NCI-H146 treated with DMSO at 0.1 percent for 48 hours (cell line): ENCODE measurements around the gene TBL1Y.
"Not testable (repeated sequence)": the region's sequence is repeated elsewhere in the genome, so short reads cannot be mapped to it uniquely, and the experiment has no call there.

Experiments used
- DNase-seq: peaks from one replicate; lab custom pipeline; 2025; ENCODE audit not compliant: unreplicated experiment; lab: John Stamatoyannopoulos, UW

Gene TBL1Y

GRCh38 chrY:6910372-6911252 is at the start of gene TBL1Y:
TSS of gene TBL1Y (plus strand) at chrY:6910697. CDS start at chrY:7025085, 114,388 bp downstream.
- DNase-seq = no peak

DNA sequence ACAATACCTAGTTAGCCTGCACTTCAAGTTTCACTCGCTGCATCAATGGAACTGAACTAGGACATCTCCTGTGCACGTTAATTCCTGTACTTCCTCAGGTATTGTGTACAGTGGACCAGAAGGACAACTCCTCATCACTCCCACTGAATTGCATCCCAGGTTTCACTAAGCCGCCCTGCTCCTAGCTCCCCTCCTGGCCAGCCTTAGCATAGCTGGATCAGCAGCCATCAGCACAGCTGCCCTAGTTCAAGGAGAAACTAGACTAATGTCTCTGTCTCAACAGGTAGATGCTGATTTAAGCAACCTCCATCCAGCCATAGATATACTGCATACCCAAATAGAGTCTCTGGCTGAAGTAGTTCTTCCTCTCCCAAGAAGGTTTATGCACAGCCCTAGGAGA is 16.0 kb upstream of the TBL1Y start:
- DNase-seq = no peak

- DNase-seq = no peak
Observed at GRCh38 chrY:6895236-6895635, 15.3 kb upstream of the TBL1Y start.

GRCh38 chrY:6902116-6902515 is 8.4 kb upstream of the TBL1Y start:
- DNase-seq = not testable (repeated sequence)

DNA sequence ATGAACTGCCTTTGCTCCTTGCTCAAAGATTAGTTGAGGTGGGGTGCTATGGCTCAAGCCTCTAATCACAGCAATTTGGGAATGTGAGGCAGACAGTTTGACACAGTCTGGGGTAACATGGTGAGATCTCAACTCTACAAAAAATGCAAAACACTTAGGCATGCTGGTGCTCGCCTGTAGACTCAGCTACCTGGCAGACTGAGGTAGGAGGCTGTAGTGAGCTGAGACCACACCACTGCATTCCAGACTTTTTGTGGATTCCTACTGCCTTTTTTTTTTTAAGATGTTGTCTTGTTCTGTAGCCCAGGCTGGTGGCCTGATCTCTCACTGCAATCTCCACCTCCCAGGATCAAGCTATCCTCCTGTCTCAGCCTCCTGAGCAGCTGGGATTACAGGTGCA is 2.9 kb upstream of the TBL1Y start:
- DNase-seq = no peak

DNA sequence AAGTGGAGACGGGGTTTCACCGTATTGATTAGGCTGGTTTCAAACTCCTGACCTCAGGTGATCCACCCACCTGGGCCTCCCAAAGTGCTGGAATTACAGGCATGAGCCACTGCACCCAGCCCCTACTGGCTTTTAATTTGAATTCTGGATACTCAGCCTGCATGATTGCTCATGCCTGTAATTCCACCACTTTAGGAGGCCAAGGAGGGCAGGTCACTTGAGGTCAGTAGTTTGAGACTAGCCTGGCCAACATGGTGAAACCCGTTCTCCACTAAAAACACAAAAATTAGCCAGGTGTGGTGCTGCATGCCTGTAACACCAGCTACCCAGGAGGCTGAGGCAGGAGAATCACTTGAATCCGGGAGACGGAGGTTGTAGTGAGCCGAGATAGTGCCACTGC is 2.5 kb upstream of the TBL1Y start:
- not testable (repeated sequence) for DNase-seq

GRCh38 chrY:6909118-6909521 is 1.4 kb upstream of the TBL1Y start:
- no peak for DNase-seq

- DNase-seq = no peak
Observed at GRCh38 chrY:6909856-6910255, 641 bp upstream of the TBL1Y start.

- DNase-seq = no peak
Observed at GRCh38 chrY:6911253-6911881, 870 bp downstream of the TBL1Y start, which contains the start of gene AMELY. TSS of gene AMELY (minus strand) at chrY:6911752. CDS start at chrY:6872608, 39,144 bp downstream.

- no peak for DNase-seq
Observed at GRCh38 chrY:6913362-6913761, 2.9 kb downstream of the TBL1Y start.

DNA sequence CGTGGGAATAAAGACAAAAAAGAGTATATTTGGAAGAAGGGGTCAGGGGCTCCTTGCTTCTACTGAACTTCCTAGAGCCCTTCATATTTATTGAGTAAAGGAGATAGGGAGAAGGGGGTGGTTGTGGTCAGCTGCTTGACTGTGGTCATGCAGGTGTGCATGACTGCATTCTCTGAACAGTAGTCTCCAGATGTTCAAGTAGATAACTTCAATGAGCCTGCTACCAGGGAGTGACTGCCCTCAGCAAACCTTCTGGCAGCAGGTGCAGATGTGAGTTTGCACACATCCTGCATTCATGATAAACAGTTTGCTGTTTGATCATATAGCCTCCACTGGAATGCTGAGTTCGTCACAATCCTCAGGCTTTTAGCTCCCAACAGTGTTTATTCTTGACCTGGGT is 10.6 kb downstream of the TBL1Y start:
- DNase-seq = no peak

DNA sequence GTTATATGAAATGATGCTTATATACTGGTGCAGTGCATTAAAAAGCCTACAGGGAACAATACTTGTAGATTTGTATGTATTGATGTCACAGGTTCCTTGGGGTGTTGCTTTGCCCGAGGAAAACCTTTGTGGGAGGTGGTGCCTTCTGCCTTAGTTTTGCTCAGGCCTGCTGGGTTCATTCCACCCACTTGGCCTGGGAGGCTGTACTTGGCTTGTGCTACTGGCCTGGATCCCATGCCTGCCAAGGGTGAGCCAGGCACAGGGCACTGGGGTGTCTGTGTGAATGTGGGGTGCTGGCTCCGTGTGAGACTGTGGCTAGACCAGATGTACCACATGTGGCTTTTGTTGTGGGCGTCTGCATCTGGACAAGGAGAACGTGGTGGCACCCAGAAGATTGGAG is 17.8 kb downstream of the TBL1Y start:
- DNase-seq = no peak

DNA sequence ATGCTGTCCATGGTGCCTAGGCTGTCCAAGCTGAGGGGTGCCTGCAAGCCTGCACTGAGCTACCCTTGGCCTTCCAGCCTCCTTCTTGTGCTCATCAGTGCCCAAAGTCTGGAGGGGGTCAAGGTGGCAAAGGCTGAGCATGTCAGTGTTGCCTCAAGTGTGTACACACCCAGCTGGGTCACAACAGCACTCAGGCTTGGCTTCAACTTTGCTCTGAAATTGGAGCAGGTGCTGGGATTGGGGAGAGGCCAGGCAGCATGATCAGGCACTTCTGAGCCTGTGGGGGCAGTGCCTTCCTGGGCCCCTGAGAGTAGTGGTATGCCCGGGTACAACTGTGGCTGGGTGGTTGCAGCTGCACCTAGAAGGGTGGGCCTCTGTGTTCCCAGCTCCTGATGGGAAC is 18.7 kb downstream of the TBL1Y start:
- no peak for DNase-seq

DNA sequence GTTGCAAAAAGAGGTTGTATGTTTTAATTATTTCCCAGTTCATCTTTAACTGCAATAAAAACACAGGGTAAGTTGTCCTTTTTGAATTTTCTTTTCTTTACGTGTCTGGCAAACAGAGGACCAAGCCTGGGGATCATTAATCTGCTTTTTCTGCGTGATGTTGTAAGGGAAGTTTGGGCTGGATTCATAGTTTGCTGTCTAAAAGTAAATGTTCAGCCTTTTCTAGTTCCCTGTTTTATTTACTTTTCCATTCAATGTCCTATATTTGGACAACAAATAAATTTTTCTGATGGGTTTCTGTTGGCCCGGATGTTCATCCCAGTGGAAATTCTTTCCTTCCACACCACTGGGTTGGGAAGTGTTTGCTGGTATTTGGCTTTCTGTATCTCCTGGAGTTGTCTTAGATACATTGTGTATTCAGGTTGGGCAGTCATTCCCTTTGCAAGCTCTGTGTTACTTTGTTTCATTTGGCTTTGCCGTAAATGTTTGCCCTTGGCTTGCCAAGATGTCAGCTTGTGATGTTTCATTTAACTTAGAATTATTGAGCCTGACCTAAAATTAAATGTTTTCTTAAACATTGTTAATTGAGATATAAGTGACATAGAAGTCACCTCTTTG is 21.4 kb downstream of the TBL1Y start:
- DNase-seq = no peak

GRCh38 chrY:6935497-6935896 is 25.0 kb downstream of the TBL1Y start:
- DNase-seq = no peak

GRCh38 chrY:6947695-6948094 is 37.2 kb downstream of the TBL1Y start:
- DNase-seq = no peak

DNA sequence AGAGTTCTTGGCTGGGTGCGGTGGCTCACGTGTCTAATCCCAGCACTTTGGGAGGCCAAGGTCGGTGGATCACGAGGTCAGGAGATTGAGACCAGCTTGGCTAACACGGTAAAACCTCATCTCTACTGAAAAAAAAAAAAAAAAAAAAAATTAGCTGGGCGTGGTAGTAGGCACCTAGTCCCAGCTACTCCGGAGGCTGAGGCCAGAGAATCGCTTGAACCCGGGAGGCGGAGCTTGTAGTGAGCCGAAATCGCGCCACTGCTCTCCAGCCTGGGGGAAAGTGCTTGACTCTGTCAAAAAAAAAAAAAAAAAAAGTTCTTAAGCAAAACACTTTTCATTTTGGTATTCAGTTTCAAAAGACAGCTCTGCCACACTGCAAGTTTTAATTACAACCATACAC is 37.9 kb downstream of the TBL1Y start:
- DNase-seq = no peak

- no peak for DNase-seq
Observed at GRCh38 chrY:6949947-6950346, 39.5 kb downstream of the TBL1Y start.

DNA sequence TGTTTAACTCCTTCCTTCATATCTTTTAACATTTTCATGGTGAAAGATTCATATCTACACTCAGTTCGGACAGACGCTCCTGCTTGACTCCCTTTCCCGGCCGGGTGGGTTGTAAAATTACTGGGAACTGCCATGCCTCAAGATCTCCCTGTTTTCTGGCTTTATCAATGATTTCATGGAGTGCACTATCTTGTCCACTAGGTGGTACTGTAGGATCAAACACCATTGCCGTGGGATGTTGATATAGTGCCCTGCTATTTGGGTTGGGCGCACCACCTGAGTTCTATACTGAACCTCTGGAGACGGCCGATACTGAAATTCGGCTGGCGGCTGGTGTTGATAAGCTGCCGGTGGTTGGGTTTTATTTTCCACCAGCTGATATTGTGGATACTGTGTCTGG is 54.2 kb downstream of the TBL1Y start:
- DNase-seq = no peak

DNA sequence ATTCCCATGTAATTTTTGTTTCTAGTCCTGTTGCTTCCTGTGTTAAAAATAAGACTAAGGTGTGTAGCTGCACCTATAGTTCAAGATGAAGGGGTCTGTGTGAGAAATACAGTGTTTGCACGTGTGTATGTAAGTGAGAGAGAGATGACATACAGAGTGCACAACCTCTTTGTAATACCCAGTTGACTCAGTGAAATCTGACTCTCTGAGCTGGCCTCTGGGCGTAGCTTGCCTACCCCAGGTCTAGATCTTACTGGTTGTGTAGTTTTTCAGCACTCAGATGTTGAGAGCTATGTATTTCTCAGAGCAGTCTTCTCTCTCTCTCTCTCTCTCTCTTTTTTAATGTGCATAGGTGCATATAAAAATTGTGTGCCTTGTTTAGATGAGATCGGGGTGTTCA is 56.0 kb downstream of the TBL1Y start:
- DNase-seq = no peak

- DNase-seq = no peak
Observed at GRCh38 chrY:6967736-6968135, 57.2 kb downstream of the TBL1Y start.

DNA sequence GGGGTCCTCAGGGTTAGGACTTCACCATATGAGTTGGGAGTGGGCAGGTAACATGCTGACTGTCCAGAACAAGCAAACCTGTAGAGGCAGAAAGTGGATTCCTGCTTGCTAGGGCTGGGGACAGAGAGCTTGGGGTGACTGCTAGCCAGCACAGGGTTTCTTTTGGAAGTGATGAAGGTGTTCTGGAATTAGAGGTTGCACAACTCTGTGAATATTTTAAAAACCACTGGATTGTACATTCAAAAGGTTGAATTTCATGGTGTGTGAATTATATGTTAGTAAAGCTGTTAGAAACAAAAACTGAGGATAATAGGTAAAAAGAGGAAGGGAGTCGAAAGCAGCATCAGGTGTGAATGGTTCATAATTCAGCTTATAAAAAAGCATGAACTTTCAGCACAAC is 57.7 kb downstream of the TBL1Y start:
- no peak for DNase-seq
